ENCODE results near the gene HOXA6.

HOXA6 gene

GRCh38 chr7:27171325-27171636 lies 23.7 kb upstream of the HOXA6 start:
- H3K27ac Mint-ChIP-seq = peak overlapping the region; percentile 99 to 100 (median 99)
- peaks cover 36% of the 10 kb centered on the region for H3K27me3 Mint-ChIP-seq (ENCODE audit: low read depth)
- peaks cover 41% of the 10 kb centered on the region for H3K4me1 Mint-ChIP-seq
- peak overlapping the region; percentile 92 to 95 (median 93) for H3K4me3 Mint-ChIP-seq
- TF ChIP-seq CTCF (IDR thresholded peaks at IDR 0.05; ENCODE audit: unreplicated experiment in 3 of 3) = no peak
- H3K36me3 Mint-ChIP-seq (ENCODE audit: low read depth) = peaks cover 63% of the 10 kb centered on the region
- H3K9me3 Mint-ChIP-seq = no peaks in the 10 kb centered on the region

- H3K36me3 Mint-ChIP-seq (ENCODE audit: low read depth) = peaks cover 61% of the 10 kb centered on the region
- H3K27ac Mint-ChIP-seq = peak overlapping the region; percentile 99 to 100 (median 99)
- peaks cover 29% of the 10 kb centered on the region for H3K27me3 Mint-ChIP-seq (ENCODE audit: low read depth)
- peak overlapping the region; percentile 92 to 95 (median 93) for H3K4me3 Mint-ChIP-seq
- no peaks in the 10 kb centered on the region for H3K9me3 Mint-ChIP-seq
- TF ChIP-seq CTCF (IDR thresholded peaks at IDR 0.05; ENCODE audit: unreplicated experiment in 3 of 3) = no peak
- peaks cover 36% of the 10 kb centered on the region for H3K4me1 Mint-ChIP-seq
Observed at GRCh38 chr7:27170426-27171324, 23.1 kb upstream of the HOXA6 start.

GRCh38 chr7:27169658-27170425 lies 22.3 kb upstream of the HOXA6 start:
- H3K4me3 Mint-ChIP-seq = peak overlapping the region; percentile 92 to 95 (median 93)
- peaks cover 30% of the 10 kb centered on the region for H3K4me1 Mint-ChIP-seq
- peaks cover 61% of the 10 kb centered on the region for H3K36me3 Mint-ChIP-seq (ENCODE audit: low read depth)
- no peaks in the 10 kb centered on the region for H3K9me3 Mint-ChIP-seq
- no peak for TF ChIP-seq CTCF (IDR thresholded peaks at IDR 0.05; ENCODE audit: unreplicated experiment in 3 of 3)
- peak overlapping the region; percentile 99 to 100 (median 99) for H3K27ac Mint-ChIP-seq
- H3K27me3 Mint-ChIP-seq (ENCODE audit: low read depth) = peaks cover 21% of the 10 kb centered on the region

- Mint-ChIP-seq H3K4me1 (peaks cover 28% of the 10 kb centered on the region), H3K9me3 (no peaks in the 10 kb centered on the region), H3K4me3 (peak overlapping the region; percentile 92 to 95 (median 93)), H3K27me3 (ENCODE audit: low read depth) (peaks cover 17% of the 10 kb centered on the region), H3K27ac (peak overlapping the region; percentile 99 to 100 (median 99)), H3K36me3 (ENCODE audit: low read depth) (peaks cover 75% of the 10 kb centered on the region)
- TF ChIP-seq CTCF (IDR thresholded peaks at IDR 0.05; ENCODE audit: unreplicated experiment in 3 of 3) = no peak
Observed at GRCh38 chr7:27168265-27168947, 20.8 kb upstream of the HOXA6 start.

GRCh38 chr7:27167916-27168264 lies 20.3 kb upstream of the HOXA6 start:
- Mint-ChIP-seq H3K27ac (peak overlapping the region; percentile 99 to 100 (median 99)), H3K9me3 (no peaks in the 10 kb centered on the region), H3K27me3 (ENCODE audit: low read depth) (peaks cover 17% of the 10 kb centered on the region), H3K36me3 (ENCODE audit: low read depth) (peaks cover 80% of the 10 kb centered on the region), H3K4me3 (peak overlapping the region; percentile 92 to 95 (median 93)), H3K4me1 (peaks cover 30% of the 10 kb centered on the region)
- TF ChIP-seq CTCF (IDR thresholded peaks at IDR 0.05; ENCODE audit: unreplicated experiment in 3 of 3) = no peak
